ENCODE results near the gene GOLGA6C. TPM values are rescaled to one million over a fixed set of nuclear protein-coding genes. Genes with fewer than 3 reads are reported as not detected.
"Not testable (repeated sequence)": the region's sequence is repeated elsewhere in the genome, so short reads cannot be mapped to it uniquely, and the experiment has no call there.

GOLGA6C gene
- total RNA-seq, 4 donors from 2014 or later = not detected

DNA sequence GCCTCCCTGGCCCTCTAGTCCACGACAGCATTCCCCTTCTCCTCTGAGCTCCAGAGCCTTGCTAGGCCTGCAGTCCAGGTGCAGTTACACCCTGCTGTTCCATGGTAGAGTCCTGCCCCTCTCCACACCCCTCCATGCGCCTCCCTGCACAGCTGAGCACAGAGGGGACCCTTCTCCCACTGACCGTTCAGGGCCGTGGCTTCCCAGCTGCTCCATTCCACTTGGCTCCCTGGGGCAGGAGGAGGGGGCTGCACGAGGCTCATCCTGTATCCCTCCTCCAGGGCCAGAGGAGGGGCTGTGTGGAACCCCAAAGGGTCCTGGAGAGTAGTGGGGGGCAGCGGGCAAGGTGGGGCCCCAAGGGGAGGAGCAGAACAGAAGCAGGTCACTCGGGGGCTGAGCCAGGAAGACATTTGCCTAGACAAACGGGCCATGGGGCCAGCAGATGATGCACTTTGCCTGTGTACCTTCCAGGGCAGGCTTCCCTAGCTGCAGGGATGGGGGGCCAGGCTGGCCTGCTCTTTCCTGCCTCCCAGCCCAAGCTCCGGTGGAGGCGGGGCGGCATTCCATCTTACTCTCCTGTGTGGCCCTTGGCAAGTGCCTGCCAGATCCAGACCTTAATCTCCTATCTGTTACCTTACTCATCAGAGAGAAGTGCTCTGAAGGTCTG lies 20.7 kb upstream of the GOLGA6C start:
- intact Hi-C loops (cut with DNase I; ENCODE audit: low total_unique reads) = no loop called here
- peak in 1 of 2 donors; percentile 8 for DNase-seq
- H3K36me3 ChIP-seq = no peaks in the 10 kb centered on the region

GRCh38 chr15:75238150-75238549 lies 20.0 kb upstream of the GOLGA6C start:
- DNase-seq = peak in 1 of 2 donors; percentile 4
- H3K27ac ChIP-seq = no peak overlapping the region
- intact Hi-C loops (cut with DNase I; ENCODE audit: low total_unique reads) = no loop called here
- no peaks in the 10 kb centered on the region for H3K4me1 ChIP-seq
- H3K4me3 ChIP-seq = no peak overlapping the region
- no peaks in the 10 kb centered on the region for H3K9me3 ChIP-seq
- H3K27me3 ChIP-seq = no peaks in the 10 kb centered on the region
- TF ChIP-seq CTCF (IDR thresholded peaks at IDR 0.05) = no peak
- TF ChIP-seq POLR2A (IDR thresholded peaks at IDR 0.05) = no peak
- H3K36me3 ChIP-seq = no peaks in the 10 kb centered on the region

More for the DNA sequence above, 20.7 kb upstream of the GOLGA6C start:
- TF ChIP-seq CTCF (IDR thresholded peaks at IDR 0.05) (no peak), POLR2A (IDR thresholded peaks at IDR 0.05) (no peak)
- H3K4me1 ChIP-seq = no peaks in the 10 kb centered on the region
- H3K27ac ChIP-seq = no peak overlapping the region
- H3K9me3 ChIP-seq = no peaks in the 10 kb centered on the region
- H3K4me3 ChIP-seq = no peak overlapping the region
- H3K27me3 ChIP-seq = no peaks in the 10 kb centered on the region

GRCh38 chr15:75245741-75246140 lies 12.4 kb upstream of the GOLGA6C start:
- H3K27ac ChIP-seq; H3K36me3 ChIP-seq; H3K27me3 ChIP-seq; H3K4me1 ChIP-seq; H3K4me3 ChIP-seq; DNase-seq; intact Hi-C loops (cut with DNase I; ENCODE audit: low total_unique reads); H3K9me3 ChIP-seq: not testable (repeated sequence)

- DNase-seq; H3K4me3 ChIP-seq; H3K4me1 ChIP-seq; H3K36me3 ChIP-seq; H3K9me3 ChIP-seq; H3K27ac ChIP-seq; H3K27me3 ChIP-seq; intact Hi-C loops (cut with DNase I; ENCODE audit: low total_unique reads): not testable (repeated sequence)
These were observed 9.1 kb upstream of the GOLGA6C start for GRCh38 chr15:75248991-75249390.

DNA sequence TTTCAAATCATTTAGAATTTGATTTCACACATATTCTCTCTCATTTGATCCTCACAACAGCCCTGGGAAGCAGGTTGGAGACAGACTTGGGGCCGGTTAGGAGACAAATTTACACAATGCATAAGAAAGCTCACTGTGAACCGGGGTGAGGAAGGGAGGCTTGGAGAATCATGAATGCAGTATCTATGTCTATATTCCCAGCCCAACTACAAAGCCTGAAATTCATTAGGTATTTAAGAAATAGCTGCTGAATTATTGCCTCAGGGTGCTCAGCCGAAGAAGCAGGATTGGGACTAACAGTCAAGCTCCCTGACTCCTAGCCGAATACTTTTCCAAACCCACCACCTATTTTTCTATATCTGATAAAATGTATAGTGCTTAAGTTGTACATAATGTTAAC lies 8.4 kb upstream of the GOLGA6C start:
- no peak overlapping the region for H3K27ac ChIP-seq
- no peak for DNase-seq
- no peaks in the 10 kb centered on the region for H3K9me3 ChIP-seq
- no peaks in the 10 kb centered on the region for H3K27me3 ChIP-seq
- H3K36me3 ChIP-seq = no peaks in the 10 kb centered on the region
- H3K4me1 ChIP-seq = no peaks in the 10 kb centered on the region
- TF ChIP-seq POLR2A (IDR thresholded peaks at IDR 0.05) (no peak), CTCF (IDR thresholded peaks at IDR 0.05) (no peak)
- H3K4me3 ChIP-seq = no peak overlapping the region
- intact Hi-C loops (cut with DNase I; ENCODE audit: low total_unique reads) = no loop called here

GRCh38 chr15:75251343-75251742 lies 6.8 kb upstream of the GOLGA6C start:
- H3K36me3 ChIP-seq; intact Hi-C loops (cut with DNase I; ENCODE audit: low total_unique reads): not testable (repeated sequence)

DNA sequence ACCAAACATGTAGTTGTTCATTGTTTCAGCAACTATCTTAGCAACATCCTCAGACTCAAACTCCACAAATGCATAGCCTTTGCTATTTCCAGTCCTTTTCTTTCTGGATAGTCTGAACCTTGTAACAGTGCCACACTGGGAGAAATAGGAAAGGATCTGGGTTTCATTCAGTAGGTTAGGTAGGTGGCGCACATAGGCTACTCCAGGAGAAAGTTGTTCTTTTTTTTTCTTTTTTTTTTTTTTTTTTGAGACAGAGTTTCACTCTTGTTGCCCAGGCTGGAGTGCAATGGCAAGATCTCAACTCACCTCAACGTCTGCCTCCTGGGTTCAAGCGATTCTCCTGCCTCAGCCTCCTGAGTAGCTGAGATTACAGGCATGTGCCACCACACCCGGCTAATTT lies 5.8 kb upstream of the GOLGA6C start:
- intact Hi-C loops (cut with DNase I; ENCODE audit: low total_unique reads); DNase-seq; H3K9me3 ChIP-seq; H3K27ac ChIP-seq; H3K4me3 ChIP-seq; H3K4me1 ChIP-seq; H3K27me3 ChIP-seq; H3K36me3 ChIP-seq: not testable (repeated sequence)

More at GRCh38 chr15:75251343-75251742, 6.8 kb upstream of the GOLGA6C start:
- not testable (repeated sequence) for H3K27me3 ChIP-seq, H3K27ac ChIP-seq, H3K9me3 ChIP-seq, H3K4me3 ChIP-seq, H3K4me1 ChIP-seq, DNase-seq

- H3K4me3 ChIP-seq; H3K9me3 ChIP-seq; H3K36me3 ChIP-seq; DNase-seq; H3K27me3 ChIP-seq; H3K4me1 ChIP-seq; intact Hi-C loops (cut with DNase I; ENCODE audit: low total_unique reads); H3K27ac ChIP-seq: not testable (repeated sequence)
These were observed 648 bp downstream of the GOLGA6C start for GRCh38 chr15:75258620-75259343.

DNA sequence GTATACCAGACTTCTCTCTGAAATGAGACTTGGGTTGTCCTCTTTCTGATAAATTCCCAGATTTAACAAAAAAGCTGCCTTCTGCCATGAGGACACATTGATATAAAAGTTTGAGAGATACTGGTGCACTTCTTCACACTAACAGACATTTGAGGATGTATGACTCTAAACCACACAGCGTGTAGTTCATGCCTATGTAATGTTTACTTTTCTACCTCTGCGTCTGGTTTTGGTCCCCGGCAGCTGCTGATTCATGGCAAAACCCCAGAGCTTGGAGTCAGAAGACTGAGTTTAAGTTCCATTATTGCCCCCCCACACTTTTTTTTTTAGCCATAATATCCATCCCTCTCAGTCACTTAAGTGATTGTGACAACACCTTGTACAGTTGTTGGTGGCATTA lies 1.7 kb downstream of the GOLGA6C start:
- H3K27ac ChIP-seq; H3K27me3 ChIP-seq; H3K36me3 ChIP-seq; DNase-seq; H3K4me3 ChIP-seq; H3K4me1 ChIP-seq; intact Hi-C loops (cut with DNase I; ENCODE audit: low total_unique reads); H3K9me3 ChIP-seq: not testable (repeated sequence)

- intact Hi-C loops (cut with DNase I; ENCODE audit: low total_unique reads); H3K9me3 ChIP-seq; H3K27me3 ChIP-seq; H3K27ac ChIP-seq; H3K4me1 ChIP-seq; H3K4me3 ChIP-seq; H3K36me3 ChIP-seq; DNase-seq: not testable (repeated sequence)
These were observed 15.7 kb downstream of the GOLGA6C start for GRCh38 chr15:75273751-75274359.

Measured in uterus (tissue), 4 donors.